ENCODE measurements around the gene EPS15.
"Not testable (repeated sequence)": the region's sequence is repeated elsewhere in the genome, so short reads cannot be mapped to it uniquely, and the experiment has no call there.

The EPS15 gene

GRCh38 chr1:51561702-51562101 is 42.6 kb upstream of the EPS15 start (continued):
- TF ChIP-seq ZBTB6 (tag by site-specific recombination; IDR thresholded peaks at IDR 0.05), result no peak
- no peak for TF ChIP-seq ZNF549 (tag by site-specific recombination; IDR thresholded peaks at IDR 0.05)
- no peak for TF ChIP-seq ZNF555 (tag by site-specific recombination; conservative IDR thresholded peaks at IDR 0.05)
- TF ChIP-seq IKZF3 (tag by site-specific recombination; IDR thresholded peaks at IDR 0.05), result no peak
- no peak for TF ChIP-seq ZNF2 (tag by site-specific recombination; IDR thresholded peaks at IDR 0.05)

- H3K9me3 ChIP-seq (ENCODE audit: control insufficient read depth, insufficient read depth, low read depth, low read length); H3K36me3 ChIP-seq (ENCODE audit: control insufficient read depth in 2 of 2, insufficient read depth in 1 of 2, low read length in 2 of 2); H3K4me1 ChIP-seq (ENCODE audit: control insufficient read depth, insufficient read depth, low read length); POLR2A ChIA-PET; CTCF ChIA-PET; H3K27ac ChIP-seq (ENCODE audit: extremely low read depth, low read depth, low read length); H3K4me3 ChIP-seq (ENCODE audit: low read depth, low read length): not testable (repeated sequence)
Observed at GRCh38 chr1:51560895-51561294, 41.8 kb upstream of the EPS15 start.

- Histone ChIP-seq H3K4me3 (ENCODE audit: low read depth, low read length) (no peak overlapping the region), H3K4me1 (ENCODE audit: control insufficient read depth, insufficient read depth, low read length) (no peaks in the 10 kb centered on the region), H3K9me3 (ENCODE audit: control insufficient read depth, insufficient read depth, low read depth, low read length) (no peaks in the 10 kb centered on the region), H3K36me3 (ENCODE audit: control insufficient read depth in 2 of 2, insufficient read depth in 1 of 2, low read length in 2 of 2) (no peaks in the 10 kb centered on the region), H3K27ac (ENCODE audit: extremely low read depth, low read depth, low read length) (no peak overlapping the region)
- POLR2A ChIA-PET, result no interaction called here
- CTCF ChIA-PET, result no interaction called here
- no peak for TF ChIP-seq ZSCAN30 (tag by site-specific recombination; IDR thresholded peaks at IDR 0.05)
- TF ChIP-seq ZNF768 (tag by site-specific recombination; IDR thresholded peaks at IDR 0.05), result no peak
- TF ChIP-seq ZNF501 (tag by site-specific recombination; IDR thresholded peaks at IDR 0.05), result no peak
- TF ChIP-seq ATF2 (tag by site-specific recombination; IDR thresholded peaks at IDR 0.05; ENCODE audit: low read depth), result no peak
- no peak for TF ChIP-seq KLF7 (tag by site-specific recombination; IDR thresholded peaks at IDR 0.05; ENCODE audit: borderline replicate concordance)
- TF ChIP-seq ZNF449 (tag by site-specific recombination; IDR thresholded peaks at IDR 0.05), result no peak
- no peak for TF ChIP-seq SALL2 (tag by site-specific recombination; IDR thresholded peaks at IDR 0.05; ENCODE audit: borderline replicate concordance)
- no peak for TF ChIP-seq ZNF248 (tag by site-specific recombination; IDR thresholded peaks at IDR 0.05)
- TF ChIP-seq MYNN (tag by site-specific recombination; IDR thresholded peaks at IDR 0.05; ENCODE audit: borderline replicate concordance), result no peak
Observed at GRCh38 chr1:51560034-51560433, 41.0 kb upstream of the EPS15 start.

GRCh38 chr1:51559501-51559900 is 40.4 kb upstream of the EPS15 start:
- no peak for TF ChIP-seq ZNF292 (tag by site-specific recombination; IDR thresholded peaks at IDR 0.05; ENCODE audit: borderline replicate concordance, low read depth)
- Histone ChIP-seq H3K36me3 (ENCODE audit: control insufficient read depth in 2 of 2, insufficient read depth in 1 of 2, low read length in 2 of 2) (no peaks in the 10 kb centered on the region), H3K4me3 (ENCODE audit: low read depth, low read length) (no peak overlapping the region), H3K27ac (ENCODE audit: extremely low read depth, low read depth, low read length) (no peak overlapping the region), H3K9me3 (ENCODE audit: control insufficient read depth, insufficient read depth, low read depth, low read length) (no peaks in the 10 kb centered on the region), H3K4me1 (ENCODE audit: control insufficient read depth, insufficient read depth, low read length) (no peaks in the 10 kb centered on the region)
- ChIA-PET POLR2A (no interaction called here), CTCF (no interaction called here)
